C4-2B (cell line): ENCODE data around the gene ARPIN.

Source experiments
- ZFX ChIP-seq: fragments of 450-650 bp; IDR thresholded peaks from 2 replicates; pipeline ENCODE4 v1.6.1; 2017
- TF ChIP-seq, protein P1 (sequence below): fragments of 450-650 bp; conservative IDR thresholded peaks from 2 replicates; pipeline ENCODE4 v1.5.1; 2017; ENCODE audit warnings: mild to moderate bottlenecking

DNA sequence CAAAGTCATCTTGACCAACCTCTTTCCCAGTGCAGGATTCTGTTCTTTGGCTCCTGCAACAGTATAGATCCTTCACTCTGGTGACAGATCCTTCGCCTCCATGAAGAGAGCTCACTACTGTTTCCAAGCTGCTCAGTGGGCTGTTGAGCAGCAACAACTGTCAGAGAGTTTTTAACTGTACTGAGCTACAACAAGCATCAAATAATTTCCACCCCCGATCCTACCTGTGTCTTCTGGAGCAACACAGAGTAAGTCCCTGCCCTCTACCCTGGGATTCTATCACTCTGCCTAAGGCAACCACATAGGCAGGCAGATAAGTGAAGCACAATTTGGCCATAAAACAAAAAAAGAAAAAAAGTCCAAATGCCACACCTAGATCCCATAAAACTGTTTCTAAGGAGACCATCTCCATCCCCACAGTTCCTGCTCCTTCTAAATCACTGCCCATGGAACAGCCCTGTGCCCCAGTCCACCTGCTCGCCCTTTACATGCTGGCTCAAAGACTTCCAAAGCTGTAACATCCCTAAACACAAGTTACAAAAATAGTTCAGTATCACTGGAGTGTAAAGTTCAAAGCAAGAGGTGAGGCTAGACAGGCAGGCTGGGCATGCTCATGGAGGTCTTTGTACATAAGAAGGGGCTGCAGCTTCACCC lies 60.3 kb downstream of the ARPIN start:
- TF ChIP-seq, protein P1, sequence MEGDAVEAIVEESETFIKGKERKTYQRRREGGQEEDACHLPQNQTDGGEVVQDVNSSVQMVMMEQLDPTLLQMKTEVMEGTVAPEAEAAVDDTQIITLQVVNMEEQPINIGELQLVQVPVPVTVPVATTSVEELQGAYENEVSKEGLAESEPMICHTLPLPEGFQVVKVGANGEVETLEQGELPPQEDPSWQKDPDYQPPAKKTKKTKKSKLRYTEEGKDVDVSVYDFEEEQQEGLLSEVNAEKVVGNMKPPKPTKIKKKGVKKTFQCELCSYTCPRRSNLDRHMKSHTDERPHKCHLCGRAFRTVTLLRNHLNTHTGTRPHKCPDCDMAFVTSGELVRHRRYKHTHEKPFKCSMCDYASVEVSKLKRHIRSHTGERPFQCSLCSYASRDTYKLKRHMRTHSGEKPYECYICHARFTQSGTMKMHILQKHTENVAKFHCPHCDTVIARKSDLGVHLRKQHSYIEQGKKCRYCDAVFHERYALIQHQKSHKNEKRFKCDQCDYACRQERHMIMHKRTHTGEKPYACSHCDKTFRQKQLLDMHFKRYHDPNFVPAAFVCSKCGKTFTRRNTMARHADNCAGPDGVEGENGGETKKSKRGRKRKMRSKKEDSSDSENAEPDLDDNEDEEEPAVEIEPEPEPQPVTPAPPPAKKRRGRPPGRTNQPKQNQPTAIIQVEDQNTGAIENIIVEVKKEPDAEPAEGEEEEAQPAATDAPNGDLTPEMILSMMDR = no peak
- TF ChIP-seq ZFX = no peak
